Lower leg skin (tissue), 3 donors: ENCODE measurements around the gene PTH2.

Source experiments
- POLR2A ChIP-seq, 2 donors: fragments of 450-650 bp; IDR thresholded peaks; one replicate each; pipeline ENCODE4 v1.6.1; 2016 to 2017; ENCODE audit warnings: antibody characterized with exemption in 2 of 2, mild to moderate bottlenecking in 1 of 2, moderate library complexity in 1 of 2
- TF ChIP-seq, protein P1 (sequence below), 3 donors: fragments of 450-650 bp; IDR thresholded peaks; one replicate each; pipeline ENCODE4 v1.5.1; 2016; ENCODE audit warnings: antibody characterized with exemption in 3 of 3, mild to moderate bottlenecking in 3 of 3, moderate library complexity in 2 of 3

DNA sequence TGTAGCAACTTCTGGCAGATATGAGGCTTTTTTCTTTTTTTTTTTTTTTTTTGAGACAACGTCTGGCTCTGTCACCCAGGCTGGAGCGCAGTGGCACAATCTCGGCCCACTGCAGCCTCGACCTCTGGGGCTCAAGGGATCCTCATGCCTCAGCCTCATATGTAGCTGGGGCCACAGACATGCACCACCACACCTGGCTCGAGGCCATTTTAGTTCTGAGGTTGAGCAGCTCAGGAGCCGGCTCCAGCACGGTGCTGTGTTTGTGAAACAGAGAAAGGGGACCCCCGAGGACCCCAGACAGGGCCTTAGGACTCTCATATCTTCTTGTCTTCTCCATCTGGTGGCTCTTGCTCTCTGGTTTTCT lies 47.4 kb upstream of the PTH2 start:
- TF ChIP-seq, protein P1, sequence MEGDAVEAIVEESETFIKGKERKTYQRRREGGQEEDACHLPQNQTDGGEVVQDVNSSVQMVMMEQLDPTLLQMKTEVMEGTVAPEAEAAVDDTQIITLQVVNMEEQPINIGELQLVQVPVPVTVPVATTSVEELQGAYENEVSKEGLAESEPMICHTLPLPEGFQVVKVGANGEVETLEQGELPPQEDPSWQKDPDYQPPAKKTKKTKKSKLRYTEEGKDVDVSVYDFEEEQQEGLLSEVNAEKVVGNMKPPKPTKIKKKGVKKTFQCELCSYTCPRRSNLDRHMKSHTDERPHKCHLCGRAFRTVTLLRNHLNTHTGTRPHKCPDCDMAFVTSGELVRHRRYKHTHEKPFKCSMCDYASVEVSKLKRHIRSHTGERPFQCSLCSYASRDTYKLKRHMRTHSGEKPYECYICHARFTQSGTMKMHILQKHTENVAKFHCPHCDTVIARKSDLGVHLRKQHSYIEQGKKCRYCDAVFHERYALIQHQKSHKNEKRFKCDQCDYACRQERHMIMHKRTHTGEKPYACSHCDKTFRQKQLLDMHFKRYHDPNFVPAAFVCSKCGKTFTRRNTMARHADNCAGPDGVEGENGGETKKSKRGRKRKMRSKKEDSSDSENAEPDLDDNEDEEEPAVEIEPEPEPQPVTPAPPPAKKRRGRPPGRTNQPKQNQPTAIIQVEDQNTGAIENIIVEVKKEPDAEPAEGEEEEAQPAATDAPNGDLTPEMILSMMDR (IDR thresholded peaks at IDR 0.05): no peak
- TF ChIP-seq POLR2A (IDR thresholded peaks at IDR 0.05): no peak
